Heart left ventricle (tissue), 16 donors: ENCODE results near the gene FNDC10. TPM values are rescaled to one million over a fixed set of nuclear protein-coding genes. Genes with fewer than 3 reads are reported as not detected.

Experiments used
- ATAC-seq, 4 donors: fragments of 200-7000 bp; cut with Tn5 transposase; one replicate each; pipeline ENCODE4 v1.9.1; 2020 to 2022; ENCODE audit warnings: moderate library complexity in 4 of 4, mild to moderate bottlenecking in 3 of 4, moderate number of reproducible peaks in 1 of 4
- DNase-seq, 5 donors: peaks; one replicate each; pipeline ENCODE4 v3.0.0-alpha.2; 2020
- H3K27ac ChIP-seq, 12 donors: fragments of 200-600 bp; sonication (generic) in 4 of 12; one replicate each; pipeline versions ENCODE4 v1.5.0 to v1.8.0; 2016 to 2022; ENCODE audit warnings: mild to moderate bottlenecking in 2 of 12
- H3K27me3 ChIP-seq, 9 donors: fragments of 200-600 bp; sonication (generic) in 2 of 9; one replicate each; pipeline versions ENCODE4 v1.5.1 to v1.8.0; 2016 to 2022; ENCODE audit warnings: mild to moderate bottlenecking in 3 of 9
- H3K36me3 ChIP-seq, 9 donors: fragments of 200-600 bp; sonication (generic) in 2 of 9; one replicate each; pipeline versions ENCODE4 v1.5.0 to v1.8.0; 2018 to 2022; ENCODE audit warnings: mild to moderate bottlenecking in 2 of 9
- H3K4me1 ChIP-seq, 12 donors: fragments of 200-600 bp; sonication (generic) in 4 of 12; one replicate each; pipeline versions ENCODE4 v1.5.0 to v1.8.0; 2016 to 2022; ENCODE audit warnings: mild to moderate bottlenecking in 3 of 12
- H3K4me3 ChIP-seq, 12 donors: fragments of 200-600 bp; sonication (generic) in 4 of 12; one replicate each; pipeline versions ENCODE4 v1.5.0 to v1.8.0; 2017 to 2022; ENCODE audit warnings: mild to moderate bottlenecking in 9 of 12, moderate library complexity in 4 of 12
- H3K9me3 ChIP-seq, 12 donors: fragments of 200-600 bp; sonication (generic) in 4 of 12; one replicate each; pipeline versions ENCODE4 v1.5.0 to v1.8.0; 2016 to 2022; ENCODE audit warnings: mild to moderate bottlenecking in 1 of 12
- POLR2A ChIP-seq, 2 donors: fragments of 450-650 bp; IDR thresholded peaks; one replicate each; pipeline ENCODE4 v1.6.1; 2017; ENCODE audit warnings: antibody characterized with exemption in 2 of 2, mild to moderate bottlenecking in 2 of 2, moderate library complexity in 2 of 2
- WGBS, 4 donors: extraction: QIAGEN DNeasy Blood & Tissue Kit in 2 of 4; methylation state at CpG; one replicate each; pipeline versions ENCODE4 v1.1.5 to v1.1.7; 2013 to 2018; 5-methylcytosine and 5-hydroxymethylcytosine counted together
- intact Hi-C, 10 donors: fragments of 100-400 bp; cut with DNase I; formaldehyde crosslinking; loops; one replicate each; pipeline versions ENCODE4 v1.11.1 to v1.14.2; 2022
- polyA plus RNA-seq, 2 donors: library from polyadenylated mRNA; stranded (reverse); fragments of 200-250 nt; gene quantifications; one replicate each; pipeline ENCODE4 v1.2.3, GENCODE V29; 2013
- total RNA-seq, 9 donors: library from RNA; depleted of rRNA in 2 of 9; stranded (reverse); fragments of >200 nt in 2 of 9; fragmentation: NEBNext Ultra II Directional in 3 of 9; extraction: Animal tissue kit (Norgen Biotek cat#: 25700) in 3 of 9; gene quantifications; one replicate each; pipeline versions ENCODE4 v1.1.0 to v1.2.4, GENCODE V29; 2016 to 2023
- TF ChIP-seq, protein P1 (sequence below), 12 donors: fragments of 200-600 bp; sonication (generic) in 4 of 12; IDR thresholded peaks; one replicate each; pipeline versions ENCODE4 v1.5.0 to v1.8.0; 2018 to 2022; ENCODE audit warnings: antibody characterized with exemption in 12 of 12, mild to moderate bottlenecking in 5 of 12
- donor health status: ischemic (EF 13 %, LVEDD 7.1; RV severe dilation, severe dysfunction).
- donor health status: healthy with polysubstance abuse.
- donor health status: DM: no; HTN: yes; CAD: no.
- donor health status: DM: no; HTN: no; CAD: no.
- donor health status: ischemic (EF 25% LVEDD 6.9; RV normal size, moderate dysfunction).
- donor health status: ischemic (EF 25% LVEDD 5.7; RV mildly dilated, moderate dysfunction).
- donor health status: healthy.
- donor health status: DM: yes; HTN: yes; CAD: no.
- donor health status: ischemic (EF 35%, LVEDD 5.7; RV mildly dilated, moderate dysfunction).
- donor health status: nonischemic (EF 11% LVEDD 7.7; RV severe dilation, severe dysfunction).
- donor health status: DM: yes; HTN: yes; CAD: no.
- donor health status: PGD.
- donor health status: ischemic (EF 29% LVEDD 5.4; RV normal size, mild dysfunction).
- donor health status: nonischemic (EF 23%, LVEDD 6.1; RV moderate dilation, normal function).

Gene FNDC10
- total and polyA plus RNA-seq, 11 donors, result 1.1 to 6.7 (median 3.6) TPM

GRCh38 chr1:1605034-1605591 is 5.2 kb upstream of the FNDC10 start:
- 68 to 76% (median 74%) methylated on average over 12 to 14 of the region's 14 CpGs for WGBS, 4 donors
- intact Hi-C loops, result no loop called here

DNA sequence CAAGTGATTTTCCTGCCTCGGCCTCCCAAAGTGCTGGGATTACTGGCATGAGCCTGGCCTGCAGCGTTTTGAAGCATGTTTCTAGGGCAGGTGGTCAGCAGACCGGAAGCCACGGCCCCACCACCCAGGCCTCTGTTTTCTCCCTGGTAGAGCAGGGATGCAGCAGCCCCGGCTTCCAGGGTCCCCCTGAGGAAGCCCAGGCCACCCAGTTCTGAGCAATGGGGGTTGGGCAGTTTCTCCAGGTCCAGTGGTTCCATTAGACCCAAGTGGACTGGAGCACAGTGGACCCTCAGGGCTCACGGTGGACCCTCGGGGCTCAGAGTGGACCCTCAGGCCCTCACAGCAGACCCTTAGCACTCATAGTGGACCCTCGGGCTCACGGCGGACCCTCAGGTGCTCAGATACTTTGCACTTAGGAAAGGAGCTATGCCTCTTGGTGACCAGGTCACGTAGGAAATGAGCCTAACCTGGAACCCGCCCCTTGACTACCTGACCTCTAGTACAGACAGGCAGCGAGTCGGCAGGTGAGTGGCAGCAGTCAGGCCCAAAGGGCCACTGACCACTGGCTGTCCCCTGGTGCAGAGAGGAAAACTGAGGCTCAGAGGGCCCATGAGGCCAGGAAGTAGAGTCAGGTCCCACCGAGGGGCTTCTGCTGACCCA is 4.6 kb upstream of the FNDC10 start:
- Histone ChIP-seq H3K27me3 (peaks cover 0 to 31% (median 15%) of the 10 kb centered on the region in 9 donors), H3K27ac (no peak overlapping the region), H3K9me3 (no peaks in the 10 kb centered on the region), H3K36me3 (no peaks in the 10 kb centered on the region), H3K4me1 (peaks cover 0 to 14% (median 4%) of the 10 kb centered on the region in 12 donors), H3K4me3 (no peak overlapping the region)
- no peak for TF ChIP-seq POLR2A (IDR thresholded peaks at IDR 0.05)
- TF ChIP-seq, protein P1, sequence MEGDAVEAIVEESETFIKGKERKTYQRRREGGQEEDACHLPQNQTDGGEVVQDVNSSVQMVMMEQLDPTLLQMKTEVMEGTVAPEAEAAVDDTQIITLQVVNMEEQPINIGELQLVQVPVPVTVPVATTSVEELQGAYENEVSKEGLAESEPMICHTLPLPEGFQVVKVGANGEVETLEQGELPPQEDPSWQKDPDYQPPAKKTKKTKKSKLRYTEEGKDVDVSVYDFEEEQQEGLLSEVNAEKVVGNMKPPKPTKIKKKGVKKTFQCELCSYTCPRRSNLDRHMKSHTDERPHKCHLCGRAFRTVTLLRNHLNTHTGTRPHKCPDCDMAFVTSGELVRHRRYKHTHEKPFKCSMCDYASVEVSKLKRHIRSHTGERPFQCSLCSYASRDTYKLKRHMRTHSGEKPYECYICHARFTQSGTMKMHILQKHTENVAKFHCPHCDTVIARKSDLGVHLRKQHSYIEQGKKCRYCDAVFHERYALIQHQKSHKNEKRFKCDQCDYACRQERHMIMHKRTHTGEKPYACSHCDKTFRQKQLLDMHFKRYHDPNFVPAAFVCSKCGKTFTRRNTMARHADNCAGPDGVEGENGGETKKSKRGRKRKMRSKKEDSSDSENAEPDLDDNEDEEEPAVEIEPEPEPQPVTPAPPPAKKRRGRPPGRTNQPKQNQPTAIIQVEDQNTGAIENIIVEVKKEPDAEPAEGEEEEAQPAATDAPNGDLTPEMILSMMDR (IDR thresholded peaks at IDR 0.05), result no peak
- intact Hi-C loops, result no loop called here
- ATAC-seq (no peak), DNase-seq (peak in 1 of 5 donors; percentile 19)
- WGBS, 4 donors, result 81 to 84% (median 83%) methylated on average over 9 to 15 of the region's 15 CpGs

More at GRCh38 chr1:1605034-1605591, 5.2 kb upstream of the FNDC10 start:
- TF ChIP-seq, protein P1 (IDR thresholded peaks at IDR 0.05), result no peak
- no peak for TF ChIP-seq POLR2A (IDR thresholded peaks at IDR 0.05)
- no peaks in the 10 kb centered on the region for H3K9me3 ChIP-seq
- ATAC-seq (no peak), DNase-seq (no peak)
- peaks cover 0 to 14% (median 4%) of the 10 kb centered on the region in 12 donors for H3K4me1 ChIP-seq
- no peaks in the 10 kb centered on the region for H3K36me3 ChIP-seq
- no peak overlapping the region for H3K27ac ChIP-seq
- H3K4me3 ChIP-seq, result no peak overlapping the region
- peaks cover 0 to 30% (median 15%) of the 10 kb centered on the region in 9 donors for H3K27me3 ChIP-seq

DNA sequence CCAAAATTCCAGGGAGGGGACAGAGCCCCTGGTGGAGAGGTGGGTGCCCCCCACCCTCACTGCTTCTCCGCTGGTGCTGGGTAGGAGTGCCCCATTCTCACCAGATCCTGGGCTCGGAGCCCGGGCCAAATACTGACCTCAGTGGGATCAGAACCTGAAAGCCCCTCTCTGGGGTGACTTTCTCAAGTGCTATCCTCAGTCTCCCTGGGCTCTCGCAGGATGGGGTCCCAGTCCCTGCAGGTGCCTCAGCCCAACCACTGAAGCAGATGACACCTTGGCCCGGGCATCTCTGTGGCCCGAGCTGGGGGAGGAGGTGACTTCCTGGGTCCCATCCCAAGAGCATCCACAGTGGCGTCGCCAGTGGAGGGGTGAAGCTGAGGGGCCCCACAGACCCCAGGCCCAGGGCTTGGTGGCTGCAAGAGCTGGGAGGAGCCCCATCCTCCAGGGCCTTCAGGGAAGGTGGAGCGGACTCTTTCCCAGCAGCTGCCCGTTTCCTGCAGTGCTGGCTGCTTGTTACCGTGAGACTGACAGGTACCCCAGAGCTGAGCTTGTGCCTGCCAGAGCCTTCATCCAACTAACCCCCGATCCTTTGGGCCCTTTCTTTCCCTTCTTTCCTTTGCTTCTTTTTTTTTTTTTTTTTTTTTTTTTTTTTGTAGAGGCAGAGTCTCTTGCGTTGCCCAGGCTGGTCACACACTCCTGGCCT is 3.9 kb upstream of the FNDC10 start:
- Histone ChIP-seq H3K27me3 (peaks cover 6 to 38% (median 20%) of the 10 kb centered on the region in 9 donors), H3K4me3 (no peak overlapping the region), H3K9me3 (no peaks in the 10 kb centered on the region), H3K27ac (no peak overlapping the region), H3K36me3 (no peaks in the 10 kb centered on the region), H3K4me1 (peaks cover 0 to 21% (median 6%) of the 10 kb centered on the region in 12 donors)
- intact Hi-C loops, result no loop called here
- TF ChIP-seq, protein P1 (IDR thresholded peaks at IDR 0.05), result no peak
- TF ChIP-seq POLR2A (IDR thresholded peaks at IDR 0.05), result no peak
- DNase-seq, result peak in 1 of 5 donors; percentile 23
- 65 to 71% (median 68%) methylated on average over 11 to 13 of the region's 13 CpGs for WGBS, 4 donors
- ATAC-seq, result no peak

GRCh38 chr1:1602968-1603506 is 3.1 kb upstream of the FNDC10 start:
- 61 to 83% (median 67%) methylated on average over 3 to 13 of the region's 13 CpGs for WGBS, 4 donors
- no peaks in the 10 kb centered on the region for H3K36me3 ChIP-seq
- ATAC-seq, result no peak
- H3K27me3 ChIP-seq, result peaks cover 6 to 46% (median 21%) of the 10 kb centered on the region in 9 donors
- peaks cover 0 to 21% (median 6%) of the 10 kb centered on the region in 12 donors for H3K4me1 ChIP-seq
- no peak overlapping the region for H3K27ac ChIP-seq
- TF ChIP-seq, protein P1 (IDR thresholded peaks at IDR 0.05), result no peak
- TF ChIP-seq POLR2A (IDR thresholded peaks at IDR 0.05), result no peak
- H3K9me3 ChIP-seq, result no peaks in the 10 kb centered on the region
- no peak overlapping the region for H3K4me3 ChIP-seq
- peak in 2 of 5 donors; percentile 18 to 19 for DNase-seq
- intact Hi-C loops, result no loop called here
